H9 (cell line): ENCODE measurements around the gene RAB3C. TPM values are rescaled to one million over a fixed set of nuclear protein-coding genes. Genes with fewer than 3 reads are reported as not detected.
"Not testable (repeated sequence)": the region's sequence is repeated elsewhere in the genome, so short reads cannot be mapped to it uniquely, and the experiment has no call there.

Source experiments
- DNase-seq: peaks from one replicate; pipeline ENCODE4 v3.0.0-alpha.2; 2017
- H2AFZ ChIP-seq: one replicate; pipeline ENCODE4 v1.6.1; 2013; ENCODE audit warnings: mild to moderate bottlenecking, low read length, control low read depth, moderate library complexity
- H2AK5ac ChIP-seq: 2 replicates; pipeline ENCODE4 v1.6.1; 2013; ENCODE audit warnings: low read length, control low read depth, mixed read lengths; ENCODE audit not compliant: insufficient read length
- H2BK120ac ChIP-seq: one replicate; pipeline ENCODE4 v1.6.1; 2013; ENCODE audit warnings: low read depth, mild to moderate bottlenecking, low read length, control low read depth, inconsistent platforms; ENCODE audit not compliant: poor library complexity, severe bottlenecking
- H2BK12ac ChIP-seq: 2 replicates; pipeline ENCODE4 v1.6.1; 2013; ENCODE audit warnings: low read length, control low read depth, mixed read lengths, low read depth; ENCODE audit not compliant: insufficient read length
- H2BK15ac ChIP-seq: 2 replicates; pipeline ENCODE4 v1.6.1; 2013; ENCODE audit warnings: low read depth, low read length, control low read depth
- H2BK20ac ChIP-seq: one replicate; pipeline ENCODE4 v1.6.1; 2013; ENCODE audit warnings: low read depth, mild to moderate bottlenecking, low read length, control low read depth, inconsistent platforms; ENCODE audit not compliant: poor library complexity, severe bottlenecking
- H2BK5ac ChIP-seq: 2 replicates; pipeline ENCODE4 v1.6.1; 2013; ENCODE audit warnings: low read length, control low read depth, mixed read lengths; ENCODE audit not compliant: insufficient read length
- H3K14ac ChIP-seq: 2 replicates; pipeline ENCODE4 v1.6.1; 2013; ENCODE audit warnings: low read length, control low read depth; ENCODE audit not compliant: insufficient read depth
- H3K18ac ChIP-seq: 2 replicates; pipeline ENCODE4 v1.6.1; 2013; ENCODE audit warnings: low read depth, mild to moderate bottlenecking, mixed read lengths, low read length, control low read depth; ENCODE audit not compliant: insufficient read length
- H3K23ac ChIP-seq: 2 replicates; pipeline ENCODE4 v1.6.1; 2013; ENCODE audit warnings: low read length, control low read depth, mixed read lengths, low read depth; ENCODE audit not compliant: insufficient read length
- H3K23me2 ChIP-seq: 2 replicates; pipeline ENCODE4 v1.6.1; 2013; ENCODE audit warnings: low read depth, mild to moderate bottlenecking, mixed read lengths, low read length, control low read depth; ENCODE audit not compliant: insufficient read length, poor library complexity, severe bottlenecking
- H3K27ac ChIP-seq: 2 replicates; pipeline ENCODE4 v1.5.1; 2013; ENCODE audit warnings: low read length, control low read depth, mixed read lengths, low read depth; ENCODE audit not compliant: insufficient read length
- H3K27me3 ChIP-seq: 2 replicates; pipeline ENCODE4 v1.6.1; 2013; ENCODE audit warnings: low read length, control low read depth, inconsistent platforms; ENCODE audit not compliant: insufficient read depth
- H3K4ac ChIP-seq: 2 replicates; pipeline ENCODE4 v1.6.1; 2013; ENCODE audit warnings: low read depth, mild to moderate bottlenecking, control low read depth, inconsistent platforms, low read length, moderate library complexity
- H3K4me1 ChIP-seq: 2 replicates; pipeline ENCODE4 v1.6.1; 2013; ENCODE audit warnings: low read length, control low read depth, inconsistent platforms; ENCODE audit not compliant: insufficient read depth
- H3K4me2 ChIP-seq: 2 replicates; pipeline ENCODE4 v1.6.1; 2013; ENCODE audit warnings: low read length, control low read depth, mixed read lengths; ENCODE audit not compliant: insufficient read length, insufficient read depth
- H3K56ac ChIP-seq: 2 replicates; pipeline ENCODE4 v1.6.1; 2013; ENCODE audit warnings: low read depth, mild to moderate bottlenecking, mixed read lengths, low read length, control low read depth; ENCODE audit not compliant: insufficient read length
- H3K79me1 ChIP-seq: 2 replicates; pipeline ENCODE4 v1.6.1; 2013; ENCODE audit warnings: low read depth, mild to moderate bottlenecking, moderate library complexity, low read length, control low read depth, inconsistent platforms; ENCODE audit not compliant: insufficient read depth, poor library complexity, severe bottlenecking
- H3K79me2 ChIP-seq: 2 replicates; pipeline ENCODE4 v1.6.1; 2013; ENCODE audit warnings: low read length, control low read depth, inconsistent platforms; ENCODE audit not compliant: insufficient read depth
- H3K9ac ChIP-seq: 2 replicates; pipeline ENCODE4 v1.6.1; 2013; ENCODE audit warnings: low read length, control low read depth, mixed read lengths; ENCODE audit not compliant: insufficient read length; ENCODE audit errors: extremely low read depth
- H3K9me3 ChIP-seq: one replicate; pipeline ENCODE4 v1.6.1; 2013; ENCODE audit warnings: low read depth, low read length, inconsistent platforms; ENCODE audit not compliant: control insufficient read depth
- H3T11ph ChIP-seq: one replicate; pipeline ENCODE4 v1.6.1; 2013; ENCODE audit warnings: mild to moderate bottlenecking, low read length, control low read depth, inconsistent platforms
- H4K20me1 ChIP-seq: one replicate; pipeline ENCODE4 v1.6.1; 2013; ENCODE audit not compliant: control insufficient read depth, insufficient read length, insufficient read depth
- H4K5ac ChIP-seq: 2 replicates; pipeline ENCODE4 v1.6.1; 2013; ENCODE audit warnings: low read depth, mild to moderate bottlenecking, mixed read lengths, low read length, control low read depth; ENCODE audit not compliant: insufficient read length
- H4K8ac ChIP-seq: replicated peaks from 2 replicates; pipeline ENCODE4 v1.6.1; 2013; ENCODE audit warnings: low read length, control low read depth, mixed read lengths, low read depth; ENCODE audit not compliant: insufficient read length
- H4K91ac ChIP-seq: 2 replicates; pipeline ENCODE4 v1.6.1; 2013; ENCODE audit warnings: low read depth, mild to moderate bottlenecking, moderate library complexity, mixed read lengths, low read length, control low read depth; ENCODE audit not compliant: insufficient read length
- H3K27ac Mint-ChIP-seq, 3 experiments: 2 replicates in 2 of 3; 3 replicates in 1 of 3; pipeline ENCODE4 v1.8.0; 2020 to 2021; ENCODE audit warnings: mixed read lengths in 3 of 3, mild to moderate bottlenecking in 1 of 3, moderate library complexity in 1 of 3
- H3K27me3 Mint-ChIP-seq: 2 replicates; pipeline ENCODE4 v1.8.0; 2021; ENCODE audit warnings: low read depth, mild to moderate bottlenecking, moderate library complexity, mixed read lengths
- H3K36me3 Mint-ChIP-seq, 3 experiments: 2 replicates in 2 of 3; 3 replicates in 1 of 3; pipeline ENCODE4 v1.8.0; 2020 to 2021; ENCODE audit warnings: low read depth in 3 of 3, mixed read lengths in 3 of 3; ENCODE audit not compliant: insufficient read depth in 1 of 3
- H3K4me1 Mint-ChIP-seq, 2 experiments: 2 replicates each; pipeline ENCODE4 v1.8.0; 2020; ENCODE audit warnings: mixed read lengths in 2 of 2
- H3K4me3 Mint-ChIP-seq, 2 experiments: 2 replicates in 1 of 2; 3 replicates in 1 of 2; pipeline ENCODE4 v1.8.0; 2020 to 2021; ENCODE audit warnings: mild to moderate bottlenecking in 2 of 2, mixed read lengths in 2 of 2, moderate library complexity in 1 of 2
- H3K9me3 Mint-ChIP-seq, 2 experiments: 2 replicates in 1 of 2; 3 replicates in 1 of 2; pipeline ENCODE4 v1.8.0; 2020; ENCODE audit warnings: mild to moderate bottlenecking in 2 of 2, mixed read lengths in 2 of 2, moderate library complexity in 1 of 2
- WGBS: extraction: QIAGEN DNeasy Blood & Tissue Kit; methylation state at CpG from one replicate; pipeline ENCODE4 v1.1.7; 2013; ENCODE audit warnings: missing lambda C conversion rate, low lambda C conversion rate, mixed read lengths; ENCODE audit not compliant: insufficient read length; ENCODE audit errors: extremely low coverage; 5-methylcytosine and 5-hydroxymethylcytosine counted together
- total RNA-seq: library from RNA; stranded (reverse); gene quantifications from 2 replicates; pipeline ENCODE4 v1.2.1, GENCODE V29; 2021

The RAB3C gene
- total RNA-seq, 1 experiment from 2014 or later = 16.3 TPM

GRCh38 chr5:58602889-58603288 lies 20.0 kb downstream of the RAB3C start:
- not testable (repeated sequence) for H2AK5ac ChIP-seq, H3K14ac ChIP-seq, H3K18ac ChIP-seq, H3K4me2 ChIP-seq, H3K4me3 Mint-ChIP-seq, H3K56ac ChIP-seq, H2AFZ ChIP-seq, H3K9ac ChIP-seq, H3K4me1 ChIP-seq, H3K23me2 ChIP-seq, DNase-seq, H3T11ph ChIP-seq, H3K23ac ChIP-seq, H2BK15ac ChIP-seq, H2BK12ac ChIP-seq, H3K9me3 ChIP-seq, H3K79me2 ChIP-seq, H3K4ac ChIP-seq, H3K27ac ChIP-seq, H4K5ac ChIP-seq, H3K27ac Mint-ChIP-seq, H4K8ac ChIP-seq, H3K27me3 ChIP-seq, H4K20me1 ChIP-seq, H3K79me1 ChIP-seq, H2BK5ac ChIP-seq, H4K91ac ChIP-seq, H3K27me3 Mint-ChIP-seq, H2BK20ac ChIP-seq, H2BK120ac ChIP-seq
- no CpG with 5 or more reads among the region's 4 CpGs for WGBS
- Mint-ChIP-seq H3K4me1 (peaks cover 12% of the 10 kb centered on the region in 2 experiments), H3K36me3 (peaks cover 12 to 57% (median 45%) of the 10 kb centered on the region in 3 experiments), H3K9me3 (peaks cover 46 to 55% of the 10 kb centered on the region in 2 experiments)
